Endodermal cell (in vitro differentiated cells): ENCODE results near the gene CAPN13. TPM values are rescaled to one million over a fixed set of nuclear protein-coding genes. Genes with fewer than 3 reads are reported as not detected.
A peak's percentile ranks its signal among the peaks of the same experiment; 100 is the strongest.

Experiments
- DNase-seq: peaks from one replicate; pipeline ENCODE4 v3.0.0-alpha.2; 2017
- H3K27ac ChIP-seq: 2 replicates; pipeline ENCODE4 v1.5.1; 2013; ENCODE audit warnings: mild to moderate bottlenecking, low read depth, low read length, moderate library complexity
- H3K27me3 ChIP-seq: 2 replicates; pipeline ENCODE4 v1.6.1; 2013; ENCODE audit warnings: mild to moderate bottlenecking, low read length, moderate library complexity; ENCODE audit not compliant: insufficient read depth, control insufficient read depth, poor library complexity, severe bottlenecking
- H3K36me3 ChIP-seq: 2 replicates; pipeline ENCODE4 v1.7.0; 2013; ENCODE audit warnings: mild to moderate bottlenecking, low read length, moderate library complexity; ENCODE audit not compliant: control insufficient read depth, insufficient read depth
- H3K4me1 ChIP-seq: one replicate; pipeline ENCODE4 v1.7.0; 2013; ENCODE audit warnings: low read length; ENCODE audit not compliant: control insufficient read depth, insufficient read depth
- H3K4me3 ChIP-seq: 2 replicates; pipeline ENCODE4 v1.5.1; 2013; ENCODE audit warnings: mild to moderate bottlenecking, low read length, moderate library complexity
- H3K9ac ChIP-seq: 2 replicates; pipeline ENCODE4 v1.6.1; 2013; ENCODE audit warnings: mild to moderate bottlenecking, low read length, moderate library complexity; ENCODE audit not compliant: poor library complexity, severe bottlenecking; ENCODE audit errors: extremely low read depth
- H3K9me3 ChIP-seq: 2 replicates; pipeline ENCODE4 v1.6.1; 2013; ENCODE audit warnings: mild to moderate bottlenecking, low read length, moderate library complexity; ENCODE audit not compliant: control insufficient read depth
- H3K27ac Mint-ChIP-seq: 2 replicates; pipeline ENCODE4 v1.8.0; 2020; ENCODE audit warnings: mixed read lengths
- H3K27me3 Mint-ChIP-seq: 2 replicates; pipeline ENCODE4 v1.8.0; 2021; ENCODE audit warnings: mild to moderate bottlenecking, mixed read lengths; ENCODE audit not compliant: insufficient read depth
- H3K36me3 Mint-ChIP-seq: 2 replicates; pipeline ENCODE4 v1.8.0; 2020; ENCODE audit warnings: low read depth, mixed read lengths
- H3K4me1 Mint-ChIP-seq: 2 replicates; pipeline ENCODE4 v1.8.0; 2020; ENCODE audit warnings: mixed read lengths
- H3K4me3 Mint-ChIP-seq: 2 replicates; pipeline ENCODE4 v1.8.0; 2020; ENCODE audit warnings: mild to moderate bottlenecking, moderate library complexity, mixed read lengths
- H3K9me3 Mint-ChIP-seq: 2 replicates; pipeline ENCODE4 v1.8.0; 2020; ENCODE audit warnings: mild to moderate bottlenecking, mixed read lengths
- WGBS, 2 experiments: methylation state at CpG; one replicate each; pipeline versions ENCODE4 v1.1.5 to v1.1.7; 2013; ENCODE audit warnings: missing lambda C conversion rate in 2 of 2, mixed read lengths in 1 of 2; ENCODE audit not compliant: insufficient coverage in 1 of 2, insufficient read length in 1 of 2; 5-methylcytosine and 5-hydroxymethylcytosine counted together
- total RNA-seq, 2 donors: library from RNA; stranded (reverse); fragmentation: NEBNext Ultra II Directional in 1 of 2; extraction: Animal tissue kit (Norgen Biotek cat#: 25700) in 1 of 2; gene quantifications; 2 replicates in 1 of 2; 3 replicates in 1 of 2; pipeline ENCODE4 v1.2.1, GENCODE V29; 2021
- TF ChIP-seq, protein P1 (sequence below): fragments of 200-600 bp; sonication (generic); conservative IDR thresholded peaks from 2 replicates; pipeline ENCODE4 v1.5.0; 2021; ENCODE audit warnings: antibody characterized with exemption, mild to moderate bottlenecking

The CAPN13 gene
- total RNA-seq, 2 donors from 2014 or later: 29.5 to 38.6 TPM

DNA sequence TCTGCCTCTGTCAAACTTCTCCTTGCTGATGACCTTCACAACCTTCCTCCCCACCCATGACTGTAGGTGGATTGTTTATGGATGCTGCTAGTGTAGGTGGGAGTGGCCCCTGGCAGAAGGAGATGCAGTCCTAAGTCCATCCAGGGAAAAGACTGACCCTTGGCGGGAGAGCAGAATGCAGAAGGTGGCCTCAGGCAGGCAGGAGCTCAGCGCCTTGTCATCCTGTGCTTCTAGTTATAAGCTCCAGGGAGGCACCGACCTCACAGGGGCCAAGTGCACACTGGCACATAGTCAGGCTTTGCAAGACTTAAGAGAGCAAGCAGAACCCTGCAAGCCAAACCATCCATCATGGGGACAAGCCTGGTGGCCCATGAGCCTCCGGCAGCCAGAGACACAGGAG is 74.4 kb downstream of the CAPN13 start:
- Histone ChIP-seq H3K9me3 (no peaks in the 10 kb centered on the region), H3K27me3 (no peaks in the 10 kb centered on the region), H3K4me3 (no peak overlapping the region), H3K27ac (no peak overlapping the region), H3K9ac (no peak overlapping the region), H3K4me1 (no peaks in the 10 kb centered on the region), H3K36me3 (no peaks in the 10 kb centered on the region)
- Mint-ChIP-seq H3K27ac (no peak overlapping the region), H3K4me3 (no peak overlapping the region), H3K27me3 (no peaks in the 10 kb centered on the region), H3K4me1 (no peaks in the 10 kb centered on the region), H3K9me3 (no peaks in the 10 kb centered on the region), H3K36me3 (no peaks in the 10 kb centered on the region)
- peak; percentile 38 for DNase-seq
- WGBS, 2 experiments: 89 to 91% methylated on average over 4 of the region's 4 CpGs
- TF ChIP-seq, protein P1, sequence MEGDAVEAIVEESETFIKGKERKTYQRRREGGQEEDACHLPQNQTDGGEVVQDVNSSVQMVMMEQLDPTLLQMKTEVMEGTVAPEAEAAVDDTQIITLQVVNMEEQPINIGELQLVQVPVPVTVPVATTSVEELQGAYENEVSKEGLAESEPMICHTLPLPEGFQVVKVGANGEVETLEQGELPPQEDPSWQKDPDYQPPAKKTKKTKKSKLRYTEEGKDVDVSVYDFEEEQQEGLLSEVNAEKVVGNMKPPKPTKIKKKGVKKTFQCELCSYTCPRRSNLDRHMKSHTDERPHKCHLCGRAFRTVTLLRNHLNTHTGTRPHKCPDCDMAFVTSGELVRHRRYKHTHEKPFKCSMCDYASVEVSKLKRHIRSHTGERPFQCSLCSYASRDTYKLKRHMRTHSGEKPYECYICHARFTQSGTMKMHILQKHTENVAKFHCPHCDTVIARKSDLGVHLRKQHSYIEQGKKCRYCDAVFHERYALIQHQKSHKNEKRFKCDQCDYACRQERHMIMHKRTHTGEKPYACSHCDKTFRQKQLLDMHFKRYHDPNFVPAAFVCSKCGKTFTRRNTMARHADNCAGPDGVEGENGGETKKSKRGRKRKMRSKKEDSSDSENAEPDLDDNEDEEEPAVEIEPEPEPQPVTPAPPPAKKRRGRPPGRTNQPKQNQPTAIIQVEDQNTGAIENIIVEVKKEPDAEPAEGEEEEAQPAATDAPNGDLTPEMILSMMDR: no peak

DNA sequence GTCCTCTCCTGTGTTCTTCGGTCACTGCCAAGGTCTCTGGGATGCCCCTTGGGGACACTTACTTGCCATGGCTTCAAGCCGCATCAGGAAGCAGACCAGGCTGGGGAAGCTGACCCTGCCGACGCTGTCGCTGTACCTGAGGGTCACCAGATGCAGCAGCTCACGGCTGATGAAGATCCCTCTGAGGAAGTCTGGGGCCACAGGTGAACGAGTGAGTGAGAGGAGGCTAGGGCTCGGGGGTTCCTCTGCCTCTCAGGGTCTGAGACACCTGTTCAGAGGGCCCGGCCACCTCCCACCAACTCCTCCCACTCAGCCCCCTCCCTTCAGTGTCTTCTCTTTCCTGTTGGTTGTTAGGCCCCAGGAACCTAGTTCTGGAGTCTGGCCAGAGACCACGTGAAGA is 74.9 kb downstream of the CAPN13 start:
- Mint-ChIP-seq H3K27ac (no peak overlapping the region), H3K27me3 (no peaks in the 10 kb centered on the region), H3K36me3 (no peaks in the 10 kb centered on the region), H3K4me3 (no peak overlapping the region), H3K9me3 (no peaks in the 10 kb centered on the region), H3K4me1 (no peaks in the 10 kb centered on the region)
- TF ChIP-seq, protein P1: no peak
- H3K9ac ChIP-seq: no peak overlapping the region
- H3K36me3 ChIP-seq: no peaks in the 10 kb centered on the region
- no peaks in the 10 kb centered on the region for H3K27me3 ChIP-seq
- peak; percentile 32 for DNase-seq
- no peaks in the 10 kb centered on the region for H3K9me3 ChIP-seq
- H3K4me1 ChIP-seq: no peaks in the 10 kb centered on the region
- no peak overlapping the region for H3K4me3 ChIP-seq
- no peak overlapping the region for H3K27ac ChIP-seq
- whole genome bisulfite sequencing, 2 experiments: 92 to 97% methylated on average over 5 to 10 of the region's 10 CpGs

DNA sequence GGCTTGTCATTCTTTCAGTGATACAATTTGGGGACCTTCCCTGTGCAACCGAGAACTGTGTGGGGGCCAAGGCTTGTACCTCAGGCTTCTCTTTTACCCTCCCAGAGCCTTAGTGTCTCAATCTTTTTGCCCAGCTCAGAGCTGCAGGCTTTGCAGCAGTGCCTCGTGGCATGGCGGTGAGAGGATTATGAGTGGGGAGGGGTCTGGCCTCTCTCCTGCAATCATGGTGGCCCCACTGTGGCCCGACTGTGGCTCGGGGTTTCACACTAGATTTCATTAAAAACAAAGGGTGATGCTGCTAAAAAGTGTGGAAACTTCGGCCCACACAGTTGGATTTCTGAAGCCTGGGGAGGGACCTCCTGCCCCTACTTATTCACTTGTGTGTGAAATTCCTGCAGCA is 75.5 kb downstream of the CAPN13 start:
- Histone ChIP-seq H3K4me1 (no peaks in the 10 kb centered on the region), H3K9me3 (no peaks in the 10 kb centered on the region), H3K36me3 (no peaks in the 10 kb centered on the region), H3K27me3 (no peaks in the 10 kb centered on the region), H3K9ac (no peak overlapping the region), H3K27ac (no peak overlapping the region), H3K4me3 (no peak overlapping the region)
- TF ChIP-seq, protein P1: no peak
- WGBS, 2 experiments: 74 to 95% methylated on average over 4 to 6 of the region's 6 CpGs
- peak; percentile 36 for DNase-seq
- Mint-ChIP-seq H3K27ac (no peak overlapping the region), H3K36me3 (no peaks in the 10 kb centered on the region), H3K9me3 (no peaks in the 10 kb centered on the region), H3K4me1 (no peaks in the 10 kb centered on the region), H3K27me3 (no peaks in the 10 kb centered on the region), H3K4me3 (no peak overlapping the region)
